T-helper 1 cell (primary cell): ENCODE data around the gene TMEM88.
"Not testable (repeated sequence)": the region's sequence is repeated elsewhere in the genome, so short reads cannot be mapped to it uniquely, and the experiment has no call there.

Source experiments
- DNase-seq, 5 donors: peaks; one replicate each; pipeline ENCODE4 v3.0.0-alpha.2; 2012 to 2020

Gene TMEM88

GRCh38 chr17:7856811-7857712, 2.2 kb downstream of the TMEM88 start, which contains the start of gene NAA38:
Gene NAA38 (minus strand): TSS chr17:7857559. CDS start chr17:7857463, 96 bp downstream.
- peak; percentile 86 to 99 (median 94) for DNase-seq

GRCh38 chr17:7857713-7858521, 3.1 kb downstream of the TMEM88 start, which contains the start of gene CYB5D1:
Gene CYB5D1 (plus strand): TSS chr17:7858003. CDS start chr17:7858135, 132 bp downstream.
- peak; percentile 67 to 92 (median 79) for DNase-seq

GRCh38 chr17:7858522-7858810, 3.6 kb downstream of the TMEM88 start:
- peak in 2 of 5 donors; percentile 25 to 34 for DNase-seq

GRCh38 chr17:7859028-7859427, 4.2 kb downstream of the TMEM88 start:
- no peak for DNase-seq

GRCh38 chr17:7862692-7863437, 8.0 kb downstream of the TMEM88 start:
- DNase-seq: peak in 1 of 5 donors; percentile 26

GRCh38 chr17:7864384-7864783, 9.5 kb downstream of the TMEM88 start:
- DNase-seq: not testable (repeated sequence)

- no peak for DNase-seq
These were observed 10.3 kb downstream of the TMEM88 start for GRCh38 chr17:7864995-7865650.

GRCh38 chr17:7867881-7868329, 13.0 kb downstream of the TMEM88 start:
- DNase-seq: peak in 1 of 5 donors; percentile 24

- DNase-seq: no peak
These were observed 18.2 kb downstream of the TMEM88 start for GRCh38 chr17:7873051-7873450.

GRCh38 chr17:7875804-7876370, 21.0 kb downstream of the TMEM88 start:
- DNase-seq: no peak

- DNase-seq: no peak
These were observed 23.4 kb downstream of the TMEM88 start for GRCh38 chr17:7878234-7878633.

- DNase-seq: no peak
These were observed 25.4 kb downstream of the TMEM88 start for GRCh38 chr17:7880076-7880868.

- DNase-seq: no peak
These were observed 26.6 kb downstream of the TMEM88 start for GRCh38 chr17:7881276-7882054.

- DNase-seq: no peak
These were observed 27.2 kb downstream of the TMEM88 start for GRCh38 chr17:7882068-7882467.

GRCh38 chr17:7882629-7883028, 27.8 kb downstream of the TMEM88 start:
- DNase-seq: no peak

GRCh38 chr17:7883781-7884386, 29.0 kb downstream of the TMEM88 start:
- peak in 4 of 5 donors; percentile 19 to 42 (median 25) for DNase-seq

- peak in 4 of 5 donors; percentile 22 to 57 (median 26) for DNase-seq
These were observed 29.9 kb downstream of the TMEM88 start for GRCh38 chr17:7884581-7885366.

GRCh38 chr17:7885367-7886226, 30.7 kb downstream of the TMEM88 start:
- peak in 3 of 5 donors; percentile 24 to 48 (median 37) for DNase-seq
